ENCODE measurements around the gene SEC14L5.

Gene SEC14L5

GRCh38 chr16:4911970-4912386 is 46.2 kb upstream of the SEC14L5 start:
- Histone ChIP-seq H4K20me1 (ENCODE audit: insufficient read depth) (no peaks in the 10 kb centered on the region), H2AFZ (ENCODE audit: low read depth) (no peak overlapping the region), H3K36me3 (ENCODE audit: insufficient read depth) (no peaks in the 10 kb centered on the region), H3K4me3 (IDR thresholded peaks at IDR 0.05; ENCODE audit: insufficient read depth, low read depth, low read length) (no peak overlapping the region), H3K9ac (no peak overlapping the region), H3K27me3 (ENCODE audit: insufficient read depth, low read depth) (no peaks in the 10 kb centered on the region), H3K4me1 (ENCODE audit: low read depth, poor library complexity, severe bottlenecking) (peaks cover 23% of the 10 kb centered on the region), H3K27ac (no peak overlapping the region), H3K4me2 (no peak overlapping the region), H3K79me2 (ENCODE audit: insufficient read depth, low read depth) (no peaks in the 10 kb centered on the region)
- TF ChIP-seq CTCF (conservative IDR thresholded peaks at IDR 0.05; ENCODE audit: low read depth, low read length): no peak

DNA sequence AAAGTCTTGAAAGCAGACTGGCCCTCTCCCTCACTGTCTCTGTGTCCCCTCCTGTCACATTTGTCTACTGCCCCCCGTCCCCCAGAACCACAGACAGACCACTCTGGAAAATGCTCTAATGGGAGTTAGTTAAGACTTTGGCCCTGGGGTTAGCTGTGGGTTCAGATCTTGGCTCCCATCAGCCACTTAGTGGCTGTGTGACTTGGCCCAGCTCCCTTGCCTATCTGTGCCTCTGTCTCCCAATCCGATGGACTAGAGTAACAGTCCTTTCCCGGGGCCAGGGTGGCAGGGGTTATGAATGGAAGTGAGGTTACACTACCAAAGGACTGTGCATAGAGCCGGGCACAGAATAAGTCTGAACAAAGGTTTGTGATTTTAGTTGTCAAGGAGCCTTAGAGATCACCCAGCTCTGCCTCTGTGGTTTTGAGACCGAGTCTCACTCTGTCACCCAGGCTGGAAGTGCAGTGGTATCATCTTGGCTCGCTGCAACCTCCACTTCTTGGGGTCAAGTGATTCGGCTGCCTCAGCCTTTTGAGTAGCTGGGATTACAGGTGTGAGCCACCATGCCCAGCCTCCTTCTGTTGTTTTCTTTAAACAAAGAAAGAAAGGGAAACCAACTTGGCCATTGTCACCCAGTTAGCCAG is 44.9 kb upstream of the SEC14L5 start:
- Histone ChIP-seq H3K79me2 (ENCODE audit: insufficient read depth, low read depth) (no peaks in the 10 kb centered on the region), H3K36me3 (ENCODE audit: insufficient read depth) (no peaks in the 10 kb centered on the region), H3K27me3 (ENCODE audit: insufficient read depth, low read depth) (no peaks in the 10 kb centered on the region), H4K20me1 (ENCODE audit: insufficient read depth) (no peaks in the 10 kb centered on the region), H3K4me3 (IDR thresholded peaks at IDR 0.05; ENCODE audit: insufficient read depth, low read depth, low read length) (no peak overlapping the region), H3K4me1 (ENCODE audit: low read depth, poor library complexity, severe bottlenecking) (peaks cover 23% of the 10 kb centered on the region), H3K4me2 (peak overlapping the region; percentile 83), H2AFZ (ENCODE audit: low read depth) (peak overlapping the region; percentile 87), H3K9ac (peak overlapping the region; percentile 34; the same call in 1 of the 2 replicates), H3K27ac (peak overlapping the region; percentile 89)
- TF ChIP-seq CTCF (conservative IDR thresholded peaks at IDR 0.05; ENCODE audit: low read depth, low read length): no peak

GRCh38 chr16:4913774-4914525 is 44.2 kb upstream of the SEC14L5 start:
- Histone ChIP-seq H2AFZ (ENCODE audit: low read depth) (peak overlapping the region; percentile 87), H3K27ac (peak overlapping the region; percentile 89), H4K20me1 (ENCODE audit: insufficient read depth) (no peaks in the 10 kb centered on the region), H3K4me3 (IDR thresholded peaks at IDR 0.05; ENCODE audit: insufficient read depth, low read depth, low read length) (no peak overlapping the region), H3K9ac (peak overlapping the region; percentile 34; the same call in 1 of the 2 replicates), H3K4me1 (ENCODE audit: low read depth, poor library complexity, severe bottlenecking) (peaks cover 23% of the 10 kb centered on the region), H3K79me2 (ENCODE audit: insufficient read depth, low read depth) (no peaks in the 10 kb centered on the region), H3K36me3 (ENCODE audit: insufficient read depth) (no peaks in the 10 kb centered on the region), H3K27me3 (ENCODE audit: insufficient read depth, low read depth) (no peaks in the 10 kb centered on the region), H3K4me2 (peak overlapping the region; percentile 83)
- no peak for TF ChIP-seq CTCF (conservative IDR thresholded peaks at IDR 0.05; ENCODE audit: low read depth, low read length)

DNA sequence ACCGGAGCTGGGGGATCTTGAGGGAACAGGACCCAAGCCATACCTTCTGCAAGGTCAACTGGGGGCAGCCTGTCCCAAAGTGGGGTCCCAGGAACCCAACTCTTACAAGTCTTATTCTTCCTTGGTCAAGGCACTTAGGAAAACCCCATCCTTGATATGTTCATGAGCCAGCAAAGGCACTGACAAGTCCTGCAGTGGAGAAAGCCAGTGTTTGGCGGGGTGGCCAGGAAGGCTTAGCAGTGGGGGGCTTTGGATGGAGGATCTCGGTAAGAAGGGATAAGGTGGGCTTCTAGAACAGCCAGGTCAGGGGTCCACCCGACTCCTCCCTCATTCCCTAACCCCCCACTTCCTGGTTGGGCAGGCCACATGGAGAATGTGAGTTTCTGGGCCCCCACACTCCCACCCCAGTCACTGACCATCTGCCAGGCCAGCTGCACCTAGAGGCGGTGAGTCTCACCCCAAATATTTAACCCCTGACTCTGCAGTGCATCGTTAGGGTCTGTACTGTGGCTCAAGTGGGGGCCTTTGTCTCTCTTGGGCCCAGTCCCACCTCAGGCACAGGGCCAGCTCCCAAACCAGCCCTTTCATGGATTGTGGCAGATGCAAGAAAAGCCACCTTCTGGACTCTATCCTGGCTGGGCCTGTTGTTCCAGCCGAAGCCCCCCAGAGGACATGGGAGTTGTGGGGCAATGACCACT is 43.5 kb upstream of the SEC14L5 start:
- Histone ChIP-seq H3K27me3 (ENCODE audit: insufficient read depth, low read depth) (no peaks in the 10 kb centered on the region), H3K4me2 (peak overlapping the region; percentile 83; the same call in 1 of the 2 replicates), H4K20me1 (ENCODE audit: insufficient read depth) (no peaks in the 10 kb centered on the region), H3K79me2 (ENCODE audit: insufficient read depth, low read depth) (no peaks in the 10 kb centered on the region), H3K4me3 (IDR thresholded peaks at IDR 0.05; ENCODE audit: insufficient read depth, low read depth, low read length) (no peak overlapping the region), H3K9ac (peak overlapping the region; percentile 34; the same call in 1 of the 2 replicates), H3K27ac (peak overlapping the region; percentile 89; the same call in 1 of the 2 replicates), H3K4me1 (ENCODE audit: low read depth, poor library complexity, severe bottlenecking) (peaks cover 23% of the 10 kb centered on the region), H2AFZ (ENCODE audit: low read depth) (no peak overlapping the region), H3K36me3 (ENCODE audit: insufficient read depth) (no peaks in the 10 kb centered on the region)
- no peak for TF ChIP-seq CTCF (conservative IDR thresholded peaks at IDR 0.05; ENCODE audit: low read depth, low read length)

All from KMS-11 (cell line).